Measurements from ENCODE around the gene HOXC12.

The HOXC12 gene

GRCh38 chr12:53937596-53938325 lies 16.9 kb upstream of the HOXC12 start:
- TF ChIP-seq, protein P1, sequence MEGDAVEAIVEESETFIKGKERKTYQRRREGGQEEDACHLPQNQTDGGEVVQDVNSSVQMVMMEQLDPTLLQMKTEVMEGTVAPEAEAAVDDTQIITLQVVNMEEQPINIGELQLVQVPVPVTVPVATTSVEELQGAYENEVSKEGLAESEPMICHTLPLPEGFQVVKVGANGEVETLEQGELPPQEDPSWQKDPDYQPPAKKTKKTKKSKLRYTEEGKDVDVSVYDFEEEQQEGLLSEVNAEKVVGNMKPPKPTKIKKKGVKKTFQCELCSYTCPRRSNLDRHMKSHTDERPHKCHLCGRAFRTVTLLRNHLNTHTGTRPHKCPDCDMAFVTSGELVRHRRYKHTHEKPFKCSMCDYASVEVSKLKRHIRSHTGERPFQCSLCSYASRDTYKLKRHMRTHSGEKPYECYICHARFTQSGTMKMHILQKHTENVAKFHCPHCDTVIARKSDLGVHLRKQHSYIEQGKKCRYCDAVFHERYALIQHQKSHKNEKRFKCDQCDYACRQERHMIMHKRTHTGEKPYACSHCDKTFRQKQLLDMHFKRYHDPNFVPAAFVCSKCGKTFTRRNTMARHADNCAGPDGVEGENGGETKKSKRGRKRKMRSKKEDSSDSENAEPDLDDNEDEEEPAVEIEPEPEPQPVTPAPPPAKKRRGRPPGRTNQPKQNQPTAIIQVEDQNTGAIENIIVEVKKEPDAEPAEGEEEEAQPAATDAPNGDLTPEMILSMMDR (IDR thresholded peaks at IDR 0.05; ENCODE audit: insufficient read depth, low read depth, low read length, missing control alignments), result no peak
- DNase-seq (ENCODE audit: low read depth), result no peak
- H3K4me3 ChIP-seq (ENCODE audit: low read depth, low read length), result no peak overlapping the region

DNA sequence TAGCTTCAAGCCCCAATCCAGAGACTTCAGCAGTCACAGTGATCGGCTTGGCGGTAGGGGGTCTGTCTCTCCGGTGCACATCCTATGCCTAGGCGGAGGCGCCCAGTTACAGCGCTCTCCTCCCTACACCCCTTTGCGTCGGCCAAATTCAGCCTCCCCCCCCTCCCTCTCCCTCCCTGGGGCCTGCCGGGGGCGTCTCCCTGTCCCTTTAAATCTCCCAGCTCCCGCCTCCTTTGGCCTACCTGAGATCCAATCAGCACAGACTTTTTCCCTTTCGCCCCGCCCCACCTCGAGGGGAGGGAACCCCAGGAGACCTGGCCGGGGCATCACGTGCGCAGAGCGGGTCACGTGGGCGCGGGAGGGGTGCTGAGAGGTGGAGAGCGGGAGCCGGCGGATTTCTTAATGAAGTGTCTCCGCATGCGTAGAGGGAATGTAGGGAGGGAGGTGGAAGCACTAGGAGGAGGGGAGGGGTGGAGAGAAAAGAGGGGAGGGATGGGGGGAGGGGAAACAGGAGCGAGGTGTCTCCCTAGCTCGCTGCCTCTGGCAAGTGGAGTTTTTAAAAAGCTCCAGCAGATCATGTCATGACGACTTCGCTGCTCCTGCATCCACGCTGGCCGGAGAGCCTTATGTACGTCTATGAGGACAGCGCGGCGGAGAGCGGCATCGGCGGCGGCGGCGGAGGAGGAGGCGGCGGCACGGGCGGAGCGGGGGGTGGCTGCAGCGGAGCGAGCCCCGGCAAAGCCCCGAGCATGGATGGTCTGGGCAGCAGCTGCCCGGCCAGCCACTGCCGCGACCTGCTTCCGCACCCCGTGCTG lies 16.2 kb upstream of the HOXC12 start, which contains the start of gene HOXC13:
TSS of gene HOXC13 (plus strand) at position 506 of the 815 bp plus-strand sequence. CDS start at position 582, 76 bp downstream.
- TF ChIP-seq, protein P1 (IDR thresholded peaks at IDR 0.05; ENCODE audit: insufficient read depth, low read depth, low read length, missing control alignments), result no peak
- no peak for DNase-seq (ENCODE audit: low read depth)
- H3K4me3 ChIP-seq (ENCODE audit: low read depth, low read length), result no peak within 1 kb of the TSS

DNA sequence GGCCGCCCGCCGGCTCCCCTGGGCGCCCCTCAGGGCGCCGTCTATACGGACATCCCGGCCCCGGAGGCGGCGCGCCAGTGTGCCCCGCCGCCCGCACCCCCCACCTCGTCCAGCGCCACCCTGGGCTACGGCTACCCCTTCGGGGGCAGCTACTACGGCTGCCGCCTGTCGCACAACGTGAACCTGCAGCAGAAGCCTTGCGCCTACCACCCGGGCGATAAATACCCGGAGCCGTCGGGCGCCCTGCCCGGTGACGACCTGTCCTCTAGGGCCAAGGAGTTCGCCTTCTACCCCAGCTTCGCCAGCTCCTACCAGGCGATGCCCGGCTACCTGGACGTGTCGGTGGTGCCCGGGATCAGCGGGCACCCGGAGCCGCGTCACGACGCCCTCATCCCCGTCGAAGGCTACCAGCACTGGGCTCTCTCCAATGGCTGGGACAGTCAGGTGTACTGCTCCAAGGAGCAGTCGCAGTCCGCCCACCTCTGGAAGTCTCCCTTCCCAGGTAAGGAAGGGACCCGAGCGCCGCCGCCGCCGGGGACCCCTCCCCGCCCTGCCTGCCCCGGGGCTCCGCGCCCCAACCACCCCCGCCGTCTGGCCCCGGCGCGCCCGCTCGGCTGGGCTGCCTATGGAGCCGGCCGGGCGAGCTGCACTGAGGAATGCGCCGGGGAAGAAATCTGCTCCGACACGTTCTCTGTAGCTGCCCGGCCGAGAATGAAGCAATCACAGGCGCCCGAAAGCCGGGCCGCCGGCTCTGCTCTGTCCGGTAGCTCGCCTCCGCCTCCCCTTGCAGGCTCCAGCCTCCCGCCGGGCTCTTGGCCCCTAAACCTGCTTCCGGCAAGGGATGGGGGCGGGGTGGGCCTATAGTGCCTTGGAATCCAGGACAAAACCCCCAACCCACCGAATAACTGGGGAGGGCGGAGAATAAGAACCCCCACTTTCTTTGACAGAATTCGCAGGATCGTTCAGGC lies 15.3 kb upstream of the HOXC12 start:
- no peak for DNase-seq (ENCODE audit: low read depth)
- TF ChIP-seq, protein P1 (IDR thresholded peaks at IDR 0.05; ENCODE audit: insufficient read depth, low read depth, low read length, missing control alignments), result no peak
- H3K4me3 ChIP-seq (ENCODE audit: low read depth, low read length), result no peak overlapping the region

DNA sequence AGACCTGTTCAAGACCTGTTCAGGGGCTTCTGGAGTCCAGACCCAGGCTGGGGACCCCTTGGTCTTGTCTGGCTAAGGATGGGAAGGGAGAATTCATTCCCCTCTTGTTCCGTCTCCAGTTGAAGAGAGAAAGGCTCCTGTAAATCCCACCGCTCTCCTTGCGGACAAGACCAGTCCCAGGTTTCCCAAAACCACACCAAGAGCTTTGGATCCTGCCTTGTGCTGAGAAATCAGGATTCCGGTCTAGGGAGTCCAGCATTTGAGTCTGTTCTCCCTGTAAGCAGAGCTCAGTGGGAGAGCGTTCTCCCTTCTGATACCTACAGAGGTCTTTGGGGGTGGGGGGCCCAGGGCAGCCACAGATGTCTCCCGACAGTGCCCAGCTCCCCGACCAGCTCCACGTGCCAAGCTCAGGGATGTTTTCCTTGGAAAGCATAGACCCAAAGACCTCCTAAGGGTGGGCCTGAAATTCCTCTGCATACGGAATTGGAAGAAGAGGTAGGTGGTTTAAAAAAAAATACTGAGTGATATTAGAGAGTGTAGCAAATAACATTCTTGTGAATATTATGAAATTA lies 14.2 kb upstream of the HOXC12 start:
- no peak for DNase-seq (ENCODE audit: low read depth)
- no peak overlapping the region for H3K4me3 ChIP-seq (ENCODE audit: low read depth, low read length)
- TF ChIP-seq, protein P1 (IDR thresholded peaks at IDR 0.05; ENCODE audit: insufficient read depth, low read depth, low read length, missing control alignments), result no peak

DNA sequence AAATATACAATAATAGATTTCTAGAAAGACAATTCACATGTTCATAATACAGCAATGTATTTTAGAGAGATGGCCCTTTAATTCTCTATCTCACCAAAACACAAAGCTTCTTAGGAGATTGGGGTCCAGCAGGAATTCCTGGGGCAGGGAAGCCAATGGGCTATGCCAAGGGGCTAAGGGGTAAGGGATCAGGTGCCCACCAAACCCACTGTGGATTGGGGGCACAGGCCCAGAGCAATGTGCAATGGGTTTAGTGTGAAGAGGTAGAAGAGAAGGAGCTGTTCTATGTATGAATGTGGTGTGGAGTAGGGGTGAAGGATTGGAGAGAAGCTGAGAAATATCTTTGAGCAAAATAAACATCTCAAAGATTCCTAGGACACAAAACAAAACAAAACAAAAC lies 13.5 kb upstream of the HOXC12 start:
- no peak overlapping the region for H3K4me3 ChIP-seq (ENCODE audit: low read depth, low read length)
- TF ChIP-seq, protein P1 (IDR thresholded peaks at IDR 0.05; ENCODE audit: insufficient read depth, low read depth, low read length, missing control alignments), result no peak
- no peak for DNase-seq (ENCODE audit: low read depth)

DNA sequence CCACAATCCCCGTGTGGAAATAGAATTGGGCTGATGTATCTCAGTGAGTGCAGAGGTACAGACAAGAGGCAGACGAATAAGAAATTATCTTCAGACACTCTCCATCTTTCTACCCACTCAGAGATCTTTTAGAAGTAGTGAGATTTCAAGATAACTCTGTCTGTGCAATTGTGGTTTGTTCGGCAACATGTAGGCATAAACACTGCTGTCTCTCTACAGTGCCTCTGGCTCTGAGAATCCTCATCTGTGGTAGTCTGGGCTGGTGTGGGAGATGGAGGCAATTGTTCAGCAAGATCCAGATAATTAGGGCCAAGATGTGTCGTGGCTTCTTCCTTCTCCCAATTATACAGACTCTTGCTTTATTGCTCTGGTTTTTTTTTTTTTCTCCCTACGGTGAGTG lies 13.0 kb upstream of the HOXC12 start:
- H3K4me3 ChIP-seq (ENCODE audit: low read depth, low read length), result no peak overlapping the region
- TF ChIP-seq, protein P1 (IDR thresholded peaks at IDR 0.05; ENCODE audit: insufficient read depth, low read depth, low read length, missing control alignments), result no peak
- no peak for DNase-seq (ENCODE audit: low read depth)

Data from GM12865 (cell line).